Upper lobe of left lung (tissue), 4 donors: ENCODE measurements around the gene PDCD6IP.
"Not testable (repeated sequence)": the region's sequence is repeated elsewhere in the genome, so short reads cannot be mapped to it uniquely, and the experiment has no call there.

Experiments used
- EP300 ChIP-seq, 4 donors: sonication (generic); formaldehyde crosslinking; IDR thresholded peaks; one replicate each; pipeline ENCODE4 v1.5.1; 2017; ENCODE audit warnings: antibody characterized with exemption in 4 of 4, control low read depth in 2 of 4
- POLR2A ChIP-seq, 4 donors: fragments of 450-650 bp; IDR thresholded peaks; one replicate each; pipeline ENCODE4 v1.5.1; 2016 to 2017; ENCODE audit warnings: antibody characterized with exemption in 4 of 4, mild to moderate bottlenecking in 2 of 4
- POLR2AphosphoS5 ChIP-seq, 2 donors: sonication (generic); formaldehyde crosslinking; IDR thresholded peaks; one replicate each; pipeline ENCODE4 v1.5.1; 2017; ENCODE audit warnings: antibody characterized with exemption in 2 of 2
- TF ChIP-seq, protein P1 (sequence below), 6 experiments: fragments of 450-650 bp in 4 of 6; fragments of 200-600 bp in 2 of 6; sonication (generic) in 2 of 6; IDR thresholded peaks; one replicate each; pipeline ENCODE4 v1.5.1; 2016 to 2019; ENCODE audit warnings: antibody characterized with exemption in 6 of 6

DNA sequence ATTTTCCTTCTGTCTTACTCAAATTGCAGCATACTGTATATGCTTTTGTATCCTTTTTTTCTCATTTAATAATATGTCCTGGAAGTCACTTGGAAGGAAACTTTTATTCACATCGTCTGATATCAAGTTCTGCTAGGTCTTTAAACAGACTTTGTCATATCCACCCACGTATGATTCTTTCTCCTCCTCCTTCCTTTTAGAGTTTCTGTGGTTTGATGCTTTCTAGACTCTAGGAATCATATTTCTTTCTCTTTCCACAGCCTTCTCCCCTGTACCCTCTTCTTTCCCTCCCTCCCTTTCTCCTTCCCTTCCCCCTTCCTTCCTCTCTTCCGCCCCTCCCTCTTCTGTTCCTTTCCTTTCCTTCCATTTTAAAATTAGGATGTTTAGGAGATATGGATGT lies 52.2 kb downstream of the PDCD6IP start:
- TF ChIP-seq POLR2A, POLR2AphosphoS5, EP300 (IDR thresholded peaks at IDR 0.05): not testable (repeated sequence)
- TF ChIP-seq, protein P1, sequence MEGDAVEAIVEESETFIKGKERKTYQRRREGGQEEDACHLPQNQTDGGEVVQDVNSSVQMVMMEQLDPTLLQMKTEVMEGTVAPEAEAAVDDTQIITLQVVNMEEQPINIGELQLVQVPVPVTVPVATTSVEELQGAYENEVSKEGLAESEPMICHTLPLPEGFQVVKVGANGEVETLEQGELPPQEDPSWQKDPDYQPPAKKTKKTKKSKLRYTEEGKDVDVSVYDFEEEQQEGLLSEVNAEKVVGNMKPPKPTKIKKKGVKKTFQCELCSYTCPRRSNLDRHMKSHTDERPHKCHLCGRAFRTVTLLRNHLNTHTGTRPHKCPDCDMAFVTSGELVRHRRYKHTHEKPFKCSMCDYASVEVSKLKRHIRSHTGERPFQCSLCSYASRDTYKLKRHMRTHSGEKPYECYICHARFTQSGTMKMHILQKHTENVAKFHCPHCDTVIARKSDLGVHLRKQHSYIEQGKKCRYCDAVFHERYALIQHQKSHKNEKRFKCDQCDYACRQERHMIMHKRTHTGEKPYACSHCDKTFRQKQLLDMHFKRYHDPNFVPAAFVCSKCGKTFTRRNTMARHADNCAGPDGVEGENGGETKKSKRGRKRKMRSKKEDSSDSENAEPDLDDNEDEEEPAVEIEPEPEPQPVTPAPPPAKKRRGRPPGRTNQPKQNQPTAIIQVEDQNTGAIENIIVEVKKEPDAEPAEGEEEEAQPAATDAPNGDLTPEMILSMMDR (IDR thresholded peaks at IDR 0.05), result not testable (repeated sequence)
